Activated T-helper 1 cell treated with anti-CD3 and anti-CD28 coated beads, Interleukin-2, amount 50 U/mL, for 16 hours (primary cell): ENCODE results near the gene USP15.

Experiments
- DNase-seq, 2 donors: peaks; one replicate each; pipeline ENCODE4 v3.0.0-alpha.2; 2020; ENCODE audit warnings: low read depth in 1 of 2, low spot score in 1 of 2

The USP15 gene

GRCh38 chr12:62259993-62260732 lies at the start of gene USP15:
Gene USP15, plus strand, starts transcription at chr12:62260404. Its CDS starts 11 bp downstream, at chr12:62260415.
- DNase-seq, result peak; percentile 92 to 96

GRCh38 chr12:62210422-62210821 lies 49.8 kb upstream of the USP15 start:
- DNase-seq, result no peak

- no peak for DNase-seq
Measured at GRCh38 chr12:62211510-62211909, 48.7 kb upstream of the USP15 start.

GRCh38 chr12:62214846-62215245 lies 45.4 kb upstream of the USP15 start:
- DNase-seq, result no peak

GRCh38 chr12:62215506-62215905 lies 44.7 kb upstream of the USP15 start:
- no peak for DNase-seq

GRCh38 chr12:62217466-62218194 lies 42.6 kb upstream of the USP15 start:
- no peak for DNase-seq

GRCh38 chr12:62221107-62221506 lies 39.1 kb upstream of the USP15 start:
- no peak for DNase-seq

- no peak for DNase-seq
Measured at GRCh38 chr12:62224601-62225000, 35.6 kb upstream of the USP15 start.

- DNase-seq, result no peak
Measured at GRCh38 chr12:62227091-62227490, 33.1 kb upstream of the USP15 start.

- DNase-seq, result no peak
Measured at GRCh38 chr12:62230652-62231051, 29.6 kb upstream of the USP15 start.

- DNase-seq, result no peak
Measured at GRCh38 chr12:62232143-62232729, 28.0 kb upstream of the USP15 start.

- no peak for DNase-seq
Measured at GRCh38 chr12:62233805-62234204, 26.4 kb upstream of the USP15 start.

- no peak for DNase-seq
Measured at GRCh38 chr12:62239571-62239970, 20.6 kb upstream of the USP15 start.

- DNase-seq, result no peak
Measured at GRCh38 chr12:62247281-62248045, 12.7 kb upstream of the USP15 start.

- DNase-seq, result no peak
Measured at GRCh38 chr12:62248873-62249272, 11.3 kb upstream of the USP15 start.

GRCh38 chr12:62249419-62249818 lies 10.8 kb upstream of the USP15 start:
- DNase-seq, result no peak

- DNase-seq, result no peak
Measured at GRCh38 chr12:62250671-62251608, 9.3 kb upstream of the USP15 start.

GRCh38 chr12:62251609-62251958 lies 8.6 kb upstream of the USP15 start:
- no peak for DNase-seq

GRCh38 chr12:62252576-62252975 lies 7.6 kb upstream of the USP15 start:
- no peak for DNase-seq

GRCh38 chr12:62254967-62255366 lies 5.2 kb upstream of the USP15 start:
- DNase-seq, result no peak
